ENCODE measurements around the gene SATB2.

SATB2 gene

DNA sequence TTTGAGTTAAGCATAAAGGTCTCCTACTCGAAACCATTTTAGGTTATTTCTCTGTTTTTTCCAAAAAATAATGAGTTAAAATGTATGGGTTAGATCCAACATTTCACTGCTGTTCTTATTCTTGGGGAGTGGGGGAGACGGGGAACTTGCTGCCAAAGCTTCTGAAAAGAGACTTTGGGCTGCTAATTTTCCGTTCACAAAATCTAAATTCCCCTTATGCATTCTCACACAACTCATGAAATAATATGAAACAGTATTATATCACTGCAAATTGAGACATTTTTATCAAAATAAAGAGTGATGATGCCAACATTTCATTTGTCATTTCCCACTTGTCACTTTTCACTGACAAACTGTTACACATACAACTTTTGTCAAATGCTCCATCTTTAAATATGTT is 7.8 kb downstream of the SATB2 start:
- TF ChIP-seq, protein P1, sequence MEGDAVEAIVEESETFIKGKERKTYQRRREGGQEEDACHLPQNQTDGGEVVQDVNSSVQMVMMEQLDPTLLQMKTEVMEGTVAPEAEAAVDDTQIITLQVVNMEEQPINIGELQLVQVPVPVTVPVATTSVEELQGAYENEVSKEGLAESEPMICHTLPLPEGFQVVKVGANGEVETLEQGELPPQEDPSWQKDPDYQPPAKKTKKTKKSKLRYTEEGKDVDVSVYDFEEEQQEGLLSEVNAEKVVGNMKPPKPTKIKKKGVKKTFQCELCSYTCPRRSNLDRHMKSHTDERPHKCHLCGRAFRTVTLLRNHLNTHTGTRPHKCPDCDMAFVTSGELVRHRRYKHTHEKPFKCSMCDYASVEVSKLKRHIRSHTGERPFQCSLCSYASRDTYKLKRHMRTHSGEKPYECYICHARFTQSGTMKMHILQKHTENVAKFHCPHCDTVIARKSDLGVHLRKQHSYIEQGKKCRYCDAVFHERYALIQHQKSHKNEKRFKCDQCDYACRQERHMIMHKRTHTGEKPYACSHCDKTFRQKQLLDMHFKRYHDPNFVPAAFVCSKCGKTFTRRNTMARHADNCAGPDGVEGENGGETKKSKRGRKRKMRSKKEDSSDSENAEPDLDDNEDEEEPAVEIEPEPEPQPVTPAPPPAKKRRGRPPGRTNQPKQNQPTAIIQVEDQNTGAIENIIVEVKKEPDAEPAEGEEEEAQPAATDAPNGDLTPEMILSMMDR (IDR thresholded peaks at IDR 0.05; ENCODE audit: low read depth, low read length), result no peak
- no peak for DNase-seq (ENCODE audit: low read depth in 2 of 2)
- no peak overlapping the region for H3K4me3 ChIP-seq (replicated peaks in 1 of 2; ENCODE audit: low read depth in 2 of 2, low read length in 2 of 2)

DNA sequence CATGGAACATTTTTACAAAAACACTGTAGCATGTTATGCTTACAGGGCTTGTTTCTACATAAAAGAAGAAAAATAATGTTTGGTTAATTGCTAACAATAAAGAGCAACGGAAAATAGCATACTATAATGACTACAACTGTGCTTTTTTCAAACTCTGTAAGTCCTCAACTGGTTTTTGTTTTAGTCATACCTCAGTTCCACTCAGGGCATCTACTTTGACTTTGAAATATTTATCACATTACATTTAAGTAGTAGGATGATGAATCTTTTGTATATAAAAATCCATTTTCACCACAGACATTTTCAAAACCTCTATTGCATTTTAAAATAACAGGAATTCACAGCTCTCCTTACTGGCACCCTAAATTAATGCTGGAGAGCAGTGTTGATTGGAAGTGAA is 8.3 kb downstream of the SATB2 start:
- TF ChIP-seq, protein P1 (IDR thresholded peaks at IDR 0.05; ENCODE audit: low read depth, low read length), result no peak
- H3K4me3 ChIP-seq (replicated peaks in 1 of 2; ENCODE audit: low read depth in 2 of 2, low read length in 2 of 2), result no peak overlapping the region
- no peak for DNase-seq (ENCODE audit: low read depth in 2 of 2)

GRCh38 chr2:199446996-199447576 is 10.7 kb downstream of the SATB2 start:
- no peak overlapping the region for H3K4me3 ChIP-seq (replicated peaks in 1 of 2; ENCODE audit: low read depth in 2 of 2, low read length in 2 of 2)
- DNase-seq (ENCODE audit: low read depth in 2 of 2), result no peak
- TF ChIP-seq, protein P1 (IDR thresholded peaks at IDR 0.05; ENCODE audit: low read depth, low read length), result no peak

GRCh38 chr2:199444749-199445148 is 13.0 kb downstream of the SATB2 start:
- TF ChIP-seq, protein P1 (IDR thresholded peaks at IDR 0.05; ENCODE audit: low read depth, low read length), result no peak
- H3K4me3 ChIP-seq (replicated peaks in 1 of 2; ENCODE audit: low read depth in 2 of 2, low read length in 2 of 2), result no peak overlapping the region
- no peak for DNase-seq (ENCODE audit: low read depth in 2 of 2)

DNA sequence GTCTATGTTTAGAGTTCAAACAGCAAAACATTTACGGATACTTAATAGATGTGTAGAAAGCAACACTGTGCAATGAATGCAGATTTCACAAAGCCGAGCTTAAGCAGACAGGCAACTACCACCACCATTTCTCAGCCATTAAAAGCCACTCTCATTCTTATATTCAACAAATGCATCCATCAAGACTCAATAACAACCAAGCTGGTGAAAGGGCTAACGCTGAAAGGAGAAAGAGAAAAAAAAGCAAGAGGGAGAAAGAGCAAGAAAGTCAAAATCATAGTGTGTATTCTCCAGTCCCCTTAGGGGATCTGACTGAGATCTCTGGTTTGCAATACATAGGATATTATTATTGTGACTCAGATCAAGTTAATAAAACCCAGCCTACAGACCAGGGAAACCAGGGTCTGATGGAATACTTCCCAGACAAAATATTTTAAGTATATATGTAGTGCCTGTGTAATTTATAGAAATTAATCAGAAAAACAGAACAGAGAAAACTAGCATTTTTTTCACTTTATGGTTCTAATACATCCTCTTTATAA is 14.1 kb downstream of the SATB2 start:
- H3K4me3 ChIP-seq (replicated peaks in 1 of 2; ENCODE audit: low read depth in 2 of 2, low read length in 2 of 2), result no peak overlapping the region
- peak in 1 of 2 donors; percentile 56 for DNase-seq (ENCODE audit: low read depth in 2 of 2)
- TF ChIP-seq, protein P1 (IDR thresholded peaks at IDR 0.05; ENCODE audit: low read depth, low read length), result no peak

DNA sequence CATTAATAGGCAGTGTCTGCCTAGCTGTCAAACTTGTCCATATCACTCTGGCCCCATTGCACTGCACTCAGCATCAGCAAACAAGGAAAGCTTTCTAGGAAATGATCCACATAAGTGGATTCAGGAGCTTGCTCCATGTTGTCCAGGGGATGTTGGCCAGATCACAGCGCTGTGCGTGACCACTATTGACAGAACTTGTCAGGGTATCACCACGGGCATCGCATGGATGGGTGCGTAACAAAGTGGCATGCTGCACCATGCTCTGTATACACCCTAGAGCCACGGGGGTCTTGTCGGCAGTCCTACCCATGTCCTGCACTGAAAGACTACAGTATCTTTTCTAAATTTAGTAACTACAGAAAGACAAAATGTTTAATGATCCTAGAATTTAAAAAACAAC is 15.6 kb downstream of the SATB2 start:
- DNase-seq (ENCODE audit: low read depth in 2 of 2), result no peak
- TF ChIP-seq, protein P1 (IDR thresholded peaks at IDR 0.05; ENCODE audit: low read depth, low read length), result no peak

GRCh38 chr2:199441759-199442158 is 16.0 kb downstream of the SATB2 start:
- TF ChIP-seq, protein P1 (IDR thresholded peaks at IDR 0.05; ENCODE audit: low read depth, low read length), result no peak
- H3K4me3 ChIP-seq (replicated peaks in 1 of 2; ENCODE audit: low read depth in 2 of 2, low read length in 2 of 2), result no peak overlapping the region
- DNase-seq (ENCODE audit: low read depth in 2 of 2), result no peak

More for the DNA sequence above, 15.6 kb downstream of the SATB2 start:
- no peak overlapping the region for H3K4me3 ChIP-seq (replicated peaks in 1 of 2; ENCODE audit: low read depth in 2 of 2, low read length in 2 of 2)
